AG10803 (cell line): ENCODE results near the gene SLC16A12.

Source experiments
- DNase-seq: peaks from one replicate; pipeline ENCODE4 v3.0.0; 2010; ENCODE audit warnings: low read depth
- H3K4me3 ChIP-seq: 2 replicates; pipeline ENCODE4 v1.5.1; 2011; ENCODE audit warnings: mild to moderate bottlenecking, low read length, control low read depth
- CTCF ChIP-seq: conservative IDR thresholded peaks from 2 replicates; pipeline ENCODE4 v1.5.1; 2011; ENCODE audit warnings: mild to moderate bottlenecking, low read length, control low read depth, inconsistent platforms

The SLC16A12 gene

GRCh38 chr10:89574368-89574767 is 39.0 kb upstream of the SLC16A12 start:
- no peak for DNase-seq
- TF ChIP-seq CTCF, result no peak
- H3K4me3 ChIP-seq, result no peak overlapping the region

- no peak overlapping the region for H3K4me3 ChIP-seq
- DNase-seq, result peak; percentile 5
- TF ChIP-seq CTCF, result no peak
These were observed 32.3 kb upstream of the SLC16A12 start for GRCh38 chr10:89567576-89568245.

GRCh38 chr10:89566992-89567391 is 31.6 kb upstream of the SLC16A12 start:
- TF ChIP-seq CTCF, result no peak

GRCh38 chr10:89566095-89566950 is 30.9 kb upstream of the SLC16A12 start:
- no peak overlapping the region for H3K4me3 ChIP-seq
- no peak for TF ChIP-seq CTCF
- DNase-seq, result no peak

More at GRCh38 chr10:89566992-89567391, 31.6 kb upstream of the SLC16A12 start:
- DNase-seq, result no peak
- no peak overlapping the region for H3K4me3 ChIP-seq

GRCh38 chr10:89565180-89565579 is 29.8 kb upstream of the SLC16A12 start:
- no peak for TF ChIP-seq CTCF
- no peak overlapping the region for H3K4me3 ChIP-seq
- no peak for DNase-seq

GRCh38 chr10:89563861-89564478 is 28.6 kb upstream of the SLC16A12 start:
- DNase-seq, result peak; percentile 41
- peak; percentile 72 for TF ChIP-seq CTCF
- H3K4me3 ChIP-seq, result no peak overlapping the region
